ENCODE data around the gene PNCK. TPM values are rescaled to one million over a fixed set of nuclear protein-coding genes. Genes with fewer than 3 reads are reported as not detected.

Gene PNCK
- total RNA-seq, 1 donor from 2014 or later = 1.6 TPM

- Histone ChIP-seq H3K27me3 (ENCODE audit: control insufficient read depth, insufficient read depth, low read length) (peaks cover 24% of the 10 kb centered on the region), H3K4me3 (ENCODE audit: low read depth, low read length) (no peak overlapping the region)
- no peak for DNase-seq (ENCODE audit: low read depth)
These were observed 22.7 kb downstream of the PNCK start for GRCh38 chrX:153650959-153651358.

GRCh38 chrX:153649915-153650782 lies 23.5 kb downstream of the PNCK start:
- no peak for TF ChIP-seq CTCF (IDR thresholded peaks at IDR 0.05; ENCODE audit: insufficient read depth, low read length, poor library complexity, severe bottlenecking)
- no peak overlapping the region for H3K4me3 ChIP-seq (ENCODE audit: low read depth, low read length)
- no peaks in the 10 kb centered on the region for H3K36me3 ChIP-seq (ENCODE audit: control insufficient read depth, insufficient read depth, low read length)
- peaks cover 28% of the 10 kb centered on the region for H3K27me3 ChIP-seq (ENCODE audit: control insufficient read depth, insufficient read depth, low read length)
- no peak for DNase-seq (ENCODE audit: low read depth)

More at GRCh38 chrX:153650959-153651358, 22.7 kb downstream of the PNCK start:
- no peaks in the 10 kb centered on the region for H3K36me3 ChIP-seq (ENCODE audit: control insufficient read depth, insufficient read depth, low read length)
- no peak for TF ChIP-seq CTCF (IDR thresholded peaks at IDR 0.05; ENCODE audit: insufficient read depth, low read length, poor library complexity, severe bottlenecking)

GRCh38 chrX:153649178-153649914 lies 24.3 kb downstream of the PNCK start:
- DNase-seq (ENCODE audit: low read depth) = no peak
- H3K27me3 ChIP-seq (ENCODE audit: control insufficient read depth, insufficient read depth, low read length) = peaks cover 36% of the 10 kb centered on the region
- H3K4me3 ChIP-seq (ENCODE audit: low read depth, low read length) = no peak overlapping the region
- TF ChIP-seq CTCF (IDR thresholded peaks at IDR 0.05; ENCODE audit: insufficient read depth, low read length, poor library complexity, severe bottlenecking) = peak; percentile 31
- H3K36me3 ChIP-seq (ENCODE audit: control insufficient read depth, insufficient read depth, low read length) = no peaks in the 10 kb centered on the region

- H3K4me3 ChIP-seq (ENCODE audit: low read depth, low read length) = no peak overlapping the region
- no peak for TF ChIP-seq CTCF (IDR thresholded peaks at IDR 0.05; ENCODE audit: insufficient read depth, low read length, poor library complexity, severe bottlenecking)
- no peaks in the 10 kb centered on the region for H3K36me3 ChIP-seq (ENCODE audit: control insufficient read depth, insufficient read depth, low read length)
- peaks cover 41% of the 10 kb centered on the region for H3K27me3 ChIP-seq (ENCODE audit: control insufficient read depth, insufficient read depth, low read length)
- no peak for DNase-seq (ENCODE audit: low read depth)
These were observed 25.0 kb downstream of the PNCK start for GRCh38 chrX:153648358-153649177.

GRCh38 chrX:153647461-153648357 lies 25.9 kb downstream of the PNCK start:
- DNase-seq (ENCODE audit: low read depth) = no peak
- Histone ChIP-seq H3K4me3 (ENCODE audit: low read depth, low read length) (no peak overlapping the region), H3K27me3 (ENCODE audit: control insufficient read depth, insufficient read depth, low read length) (peaks cover 50% of the 10 kb centered on the region), H3K36me3 (ENCODE audit: control insufficient read depth, insufficient read depth, low read length) (no peaks in the 10 kb centered on the region)
- no peak for TF ChIP-seq CTCF (IDR thresholded peaks at IDR 0.05; ENCODE audit: insufficient read depth, low read length, poor library complexity, severe bottlenecking)

Data from kidney epithelial cell (primary cell).